ENCODE data around the gene EXOC4. TPM values are rescaled to one million over a fixed set of nuclear protein-coding genes. Genes with fewer than 3 reads are reported as not detected.

EXOC4 gene
- total RNA-seq, 2 experiments from 2014 or later, result 51.9 to 90.1 TPM

GRCh38 chr7:133821171-133821570 is 568.3 kb downstream of the EXOC4 start:
- ChIA-PET CTCF (no interaction called here), POLR2A (no interaction called here)
- peaks cover 11% of the 10 kb centered on the region for H3K4me1 Mint-ChIP-seq
- no peak for ATAC-seq
- H3K27ac Mint-ChIP-seq, result no peak overlapping the region
- H3K9me3 Mint-ChIP-seq (ENCODE audit: low read depth), result no peaks in the 10 kb centered on the region
- no peak overlapping the region for H3K4me3 Mint-ChIP-seq
- DNase-seq, result no peak
- H3K27me3 Mint-ChIP-seq, result no peaks in the 10 kb centered on the region
- peaks cover 23% of the 10 kb centered on the region for H3K36me3 Mint-ChIP-seq (ENCODE audit: low read depth)
- intact Hi-C loops (cut with DNase I, micrococcal nuclease), result no loop called here

- no peaks in the 10 kb centered on the region for H3K9me3 Mint-ChIP-seq (ENCODE audit: low read depth)
- intact Hi-C loops (cut with DNase I, micrococcal nuclease), result no loop called here
Observed at GRCh38 chr7:133822001-133822641, 569.2 kb downstream of the EXOC4 start.

GRCh38 chr7:133822868-133823552 is 570.1 kb downstream of the EXOC4 start:
- ChIA-PET CTCF (no interaction called here), POLR2A (interaction anchor here (0.5 kb wide), 1 partner anchor 194 kb away, joined by 5 read pairs; no protein-coding TSS in a partner anchor)
- H3K36me3 Mint-ChIP-seq (ENCODE audit: low read depth), result peaks cover 22% of the 10 kb centered on the region
- no peak overlapping the region for H3K4me3 Mint-ChIP-seq
- ATAC-seq, result no peak
- H3K4me1 Mint-ChIP-seq, result peaks cover 14% of the 10 kb centered on the region
- intact Hi-C loops (cut with DNase I, micrococcal nuclease), result no loop called here
- no peaks in the 10 kb centered on the region for H3K9me3 Mint-ChIP-seq (ENCODE audit: low read depth)
- no peaks in the 10 kb centered on the region for H3K27me3 Mint-ChIP-seq
- H3K27ac Mint-ChIP-seq, result no peak overlapping the region
- no peak for DNase-seq

More at GRCh38 chr7:133822001-133822641, 569.2 kb downstream of the EXOC4 start:
- Mint-ChIP-seq H3K4me3 (no peak overlapping the region), H3K27me3 (no peaks in the 10 kb centered on the region), H3K4me1 (peaks cover 11% of the 10 kb centered on the region), H3K36me3 (ENCODE audit: low read depth) (peaks cover 24% of the 10 kb centered on the region), H3K27ac (no peak overlapping the region)
- ATAC-seq, result no peak
- ChIA-PET POLR2A (no interaction called here), CTCF (no interaction called here)
- DNase-seq, result no peak

- DNase-seq, result no peak
- no peak for ATAC-seq
- H3K27ac Mint-ChIP-seq, result no peak overlapping the region
- intact Hi-C loops (cut with DNase I, micrococcal nuclease), result no loop called here
- peaks cover 14% of the 10 kb centered on the region for H3K4me1 Mint-ChIP-seq
- H3K36me3 Mint-ChIP-seq (ENCODE audit: low read depth), result peaks cover 17% of the 10 kb centered on the region
- H3K9me3 Mint-ChIP-seq (ENCODE audit: low read depth), result no peaks in the 10 kb centered on the region
- no peak overlapping the region for H3K4me3 Mint-ChIP-seq
- POLR2A ChIA-PET, result no interaction called here
- CTCF ChIA-PET, result no interaction called here
- no peaks in the 10 kb centered on the region for H3K27me3 Mint-ChIP-seq
Observed at GRCh38 chr7:133824132-133824531, 571.3 kb downstream of the EXOC4 start.

GRCh38 chr7:133827707-133828623 is 575.1 kb downstream of the EXOC4 start:
- ChIA-PET POLR2A (no interaction called here), CTCF (no interaction called here)
- peak; percentile 78 for ATAC-seq
- Mint-ChIP-seq H3K4me1 (peaks cover 12% of the 10 kb centered on the region), H3K9me3 (ENCODE audit: low read depth) (peaks cover 12% of the 10 kb centered on the region), H3K4me3 (no peak overlapping the region), H3K27me3 (no peaks in the 10 kb centered on the region), H3K27ac (no peak overlapping the region), H3K36me3 (ENCODE audit: low read depth) (peaks cover 29% of the 10 kb centered on the region)
- intact Hi-C loops (cut with DNase I, micrococcal nuclease), result no loop called here
- DNase-seq, result no peak

GRCh38 chr7:133828906-133829305 is 576.0 kb downstream of the EXOC4 start:
- H3K27me3 Mint-ChIP-seq, result no peaks in the 10 kb centered on the region
- H3K9me3 Mint-ChIP-seq (ENCODE audit: low read depth), result peaks cover 12% of the 10 kb centered on the region
- peaks cover 7% of the 10 kb centered on the region for H3K4me1 Mint-ChIP-seq
- H3K4me3 Mint-ChIP-seq, result no peak overlapping the region
- ATAC-seq (no peak), DNase-seq (no peak)
- no peak overlapping the region for H3K27ac Mint-ChIP-seq
- peaks cover 29% of the 10 kb centered on the region for H3K36me3 Mint-ChIP-seq (ENCODE audit: low read depth)
- intact Hi-C loops (cut with DNase I, micrococcal nuclease), result no loop called here
- POLR2A ChIA-PET, result no interaction called here
- CTCF ChIA-PET, result no interaction called here

GRCh38 chr7:133829336-133829897 is 576.5 kb downstream of the EXOC4 start:
- ATAC-seq (no peak), DNase-seq (no peak)
- intact Hi-C loops (cut with DNase I, micrococcal nuclease), result no loop called here
- H3K4me1 Mint-ChIP-seq, result peaks cover 3% of the 10 kb centered on the region
- POLR2A ChIA-PET, result interaction anchor here (0.5 kb wide), 1 partner anchor 25 kb away, joined by 3 read pairs; no protein-coding TSS in a partner anchor
- H3K27me3 Mint-ChIP-seq, result no peaks in the 10 kb centered on the region
- H3K9me3 Mint-ChIP-seq (ENCODE audit: low read depth), result peaks cover 12% of the 10 kb centered on the region
- CTCF ChIA-PET, result no interaction called here
- H3K36me3 Mint-ChIP-seq (ENCODE audit: low read depth), result peaks cover 29% of the 10 kb centered on the region
- H3K4me3 Mint-ChIP-seq, result no peak overlapping the region
- H3K27ac Mint-ChIP-seq, result no peak overlapping the region

- Mint-ChIP-seq H3K27me3 (no peaks in the 10 kb centered on the region), H3K27ac (no peak overlapping the region), H3K36me3 (ENCODE audit: low read depth) (peaks cover 29% of the 10 kb centered on the region), H3K4me3 (no peak overlapping the region), H3K9me3 (ENCODE audit: low read depth) (peaks cover 12% of the 10 kb centered on the region), H3K4me1 (peaks cover 3% of the 10 kb centered on the region)
- no peak for ATAC-seq
- intact Hi-C loops (cut with DNase I, micrococcal nuclease), result no loop called here
- DNase-seq, result no peak
- ChIA-PET CTCF (no interaction called here), POLR2A (interaction anchor here (0.5 kb wide), 1 partner anchor 24 kb away, joined by 3 read pairs; no protein-coding TSS in a partner anchor)
Observed at GRCh38 chr7:133830081-133830480, 577.2 kb downstream of the EXOC4 start.

GRCh38 chr7:133836666-133837065 is 583.8 kb downstream of the EXOC4 start:
- H3K9me3 Mint-ChIP-seq (ENCODE audit: low read depth), result peaks cover 8% of the 10 kb centered on the region
- ATAC-seq (no peak), DNase-seq (no peak)
- no peak overlapping the region for H3K27ac Mint-ChIP-seq
- H3K4me3 Mint-ChIP-seq, result no peak overlapping the region
- H3K36me3 Mint-ChIP-seq (ENCODE audit: low read depth), result peaks cover 13% of the 10 kb centered on the region
- no peaks in the 10 kb centered on the region for H3K27me3 Mint-ChIP-seq
- no peaks in the 10 kb centered on the region for H3K4me1 Mint-ChIP-seq
- POLR2A ChIA-PET, result no interaction called here
- CTCF ChIA-PET, result no interaction called here
- intact Hi-C loops (cut with DNase I, micrococcal nuclease), result no loop called here

- Mint-ChIP-seq H3K36me3 (ENCODE audit: low read depth) (peaks cover 8% of the 10 kb centered on the region), H3K27me3 (no peaks in the 10 kb centered on the region), H3K9me3 (ENCODE audit: low read depth) (peaks cover 4% of the 10 kb centered on the region), H3K27ac (no peak overlapping the region), H3K4me1 (no peaks in the 10 kb centered on the region), H3K4me3 (no peak overlapping the region)
- ChIA-PET POLR2A (interaction anchor here (0.6 kb wide), 1 partner anchor 291 kb away, joined by 5 read pairs; no protein-coding TSS in a partner anchor), CTCF (no interaction called here)
- intact Hi-C loops (cut with DNase I, micrococcal nuclease), result no loop called here
- ATAC-seq (no peak), DNase-seq (no peak)
Observed at GRCh38 chr7:133837224-133837623, 584.3 kb downstream of the EXOC4 start.

GRCh38 chr7:133839121-133839520 is 586.2 kb downstream of the EXOC4 start:
- H3K4me3 Mint-ChIP-seq, result no peak overlapping the region
- CTCF ChIA-PET, result no interaction called here

More at GRCh38 chr7:133839121-133839520, 586.2 kb downstream of the EXOC4 start:
- ATAC-seq (no peak), DNase-seq (no peak)
- intact Hi-C loops (cut with DNase I, micrococcal nuclease), result no loop called here
- H3K27ac Mint-ChIP-seq, result no peak overlapping the region
- no peaks in the 10 kb centered on the region for H3K27me3 Mint-ChIP-seq
- H3K9me3 Mint-ChIP-seq (ENCODE audit: low read depth), result peaks cover 2% of the 10 kb centered on the region
- peaks cover 8% of the 10 kb centered on the region for H3K36me3 Mint-ChIP-seq (ENCODE audit: low read depth)
- POLR2A ChIA-PET, result no interaction called here
- H3K4me1 Mint-ChIP-seq, result no peaks in the 10 kb centered on the region

Measured in activated CD4-positive, alpha-beta T cell treated with anti-CD3 and anti-CD28 coated beads for 36 hours (primary cell).